NCI-H1930 (cell line): ENCODE measurements around the gene TMEM178B.
"Not testable (repeated sequence)": the region's sequence is repeated elsewhere in the genome, so short reads cannot be mapped to it uniquely, and the experiment has no call there.

Experiments
- DNase-seq, 2 experiments: peaks; one replicate each; lab custom pipeline; 2025; lab: John Stamatoyannopoulos, UW

Gene TMEM178B

GRCh38 chr7:141142058-141142457, 68.2 kb downstream of the TMEM178B start:
- DNase-seq: no peak

- DNase-seq: no peak
Observed at GRCh38 chr7:141144921-141145629, 71.2 kb downstream of the TMEM178B start.

- DNase-seq: no peak
Observed at GRCh38 chr7:141145630-141145982, 71.7 kb downstream of the TMEM178B start.

DNA sequence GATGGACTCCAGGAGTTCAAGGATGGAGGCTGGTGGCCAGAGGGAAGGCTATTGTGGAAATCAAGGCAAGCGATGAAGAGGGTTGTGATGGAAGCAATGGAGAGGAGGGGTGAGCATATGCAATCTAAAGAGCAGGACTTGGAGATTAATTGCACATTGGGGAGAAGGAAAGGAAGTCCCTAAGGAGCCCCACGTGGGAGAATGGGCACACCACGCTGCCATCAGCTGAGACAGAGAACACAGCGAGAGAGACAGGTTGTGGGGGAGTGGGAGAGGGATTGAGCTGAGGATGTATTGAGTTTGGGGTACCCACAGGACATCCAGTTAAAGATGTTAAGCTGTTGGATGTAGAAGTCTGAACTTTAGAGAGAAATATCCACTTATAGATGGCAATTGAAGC, 73.6 kb downstream of the TMEM178B start:
- no peak for DNase-seq

DNA sequence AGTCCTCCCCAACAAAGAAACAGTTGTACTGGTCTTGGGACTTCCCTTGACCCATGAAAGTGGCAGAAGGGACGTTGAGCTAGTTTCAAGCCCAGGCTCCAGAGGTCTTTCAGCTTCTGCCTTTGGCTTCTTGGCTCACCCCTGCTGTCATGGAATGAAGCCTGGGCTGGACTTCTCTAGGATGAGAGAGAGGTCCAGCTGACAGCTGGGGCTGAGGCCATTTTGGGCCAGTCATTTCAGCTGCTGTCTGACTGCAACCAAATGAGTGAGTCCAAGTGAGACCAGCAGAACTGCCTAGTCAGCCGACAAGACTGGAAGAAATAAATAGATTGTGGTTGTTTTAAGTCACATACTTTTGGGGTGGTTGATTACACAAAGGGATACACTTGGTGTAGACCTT, 76.6 kb downstream of the TMEM178B start:
- DNase-seq: no peak

- no peak for DNase-seq
Observed at GRCh38 chr7:141151746-141152145, 77.9 kb downstream of the TMEM178B start.

DNA sequence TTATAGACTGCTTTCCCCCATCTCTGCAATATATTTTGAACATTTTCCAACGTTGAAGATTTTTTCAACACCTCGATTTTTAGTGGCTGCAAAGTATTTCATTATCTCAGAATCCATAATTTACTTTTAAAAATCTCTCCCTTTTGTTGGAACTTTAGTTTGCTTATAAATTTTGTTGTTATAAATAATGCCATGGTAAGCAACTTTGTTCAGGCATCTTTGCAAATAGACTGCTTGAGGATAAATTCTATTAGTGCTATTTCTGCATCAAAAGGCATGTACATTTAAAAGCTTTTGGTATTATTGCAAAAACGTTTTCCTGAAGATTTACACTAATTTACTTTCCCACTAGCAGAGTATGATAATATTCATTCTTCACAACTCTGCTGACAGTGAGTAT, 79.4 kb downstream of the TMEM178B start:
- no peak for DNase-seq

DNA sequence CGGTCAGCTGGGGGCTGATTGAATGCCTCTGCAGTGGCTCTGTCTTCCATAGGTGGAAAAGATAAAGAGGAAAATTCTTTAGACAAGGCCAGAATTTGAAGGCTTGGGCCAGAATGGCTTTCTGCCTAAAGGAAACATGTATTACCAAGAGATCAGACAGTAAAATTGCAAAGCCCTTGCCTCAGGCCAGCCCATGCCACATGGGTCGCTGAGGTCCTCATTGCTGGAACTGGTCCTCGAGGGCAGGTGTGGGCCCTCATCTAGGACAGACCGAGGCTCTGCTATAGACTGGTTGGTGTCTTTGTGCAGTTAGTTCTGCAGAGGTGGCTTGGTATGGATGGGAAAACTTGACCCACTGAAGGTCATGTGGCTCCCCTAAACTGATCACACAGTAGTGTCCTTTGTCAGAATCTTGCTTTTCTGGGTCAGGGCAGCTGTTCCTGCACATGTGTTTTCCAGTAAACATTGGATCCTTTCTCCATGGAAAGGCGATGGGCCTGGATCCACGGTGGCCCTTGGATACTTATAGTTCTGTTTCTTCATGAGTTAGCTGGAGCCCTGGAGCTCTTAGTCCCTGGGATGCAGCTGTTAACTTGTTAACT, 80.4 kb downstream of the TMEM178B start:
- no peak for DNase-seq

GRCh38 chr7:141156407-141156806, 82.5 kb downstream of the TMEM178B start:
- no peak for DNase-seq

DNA sequence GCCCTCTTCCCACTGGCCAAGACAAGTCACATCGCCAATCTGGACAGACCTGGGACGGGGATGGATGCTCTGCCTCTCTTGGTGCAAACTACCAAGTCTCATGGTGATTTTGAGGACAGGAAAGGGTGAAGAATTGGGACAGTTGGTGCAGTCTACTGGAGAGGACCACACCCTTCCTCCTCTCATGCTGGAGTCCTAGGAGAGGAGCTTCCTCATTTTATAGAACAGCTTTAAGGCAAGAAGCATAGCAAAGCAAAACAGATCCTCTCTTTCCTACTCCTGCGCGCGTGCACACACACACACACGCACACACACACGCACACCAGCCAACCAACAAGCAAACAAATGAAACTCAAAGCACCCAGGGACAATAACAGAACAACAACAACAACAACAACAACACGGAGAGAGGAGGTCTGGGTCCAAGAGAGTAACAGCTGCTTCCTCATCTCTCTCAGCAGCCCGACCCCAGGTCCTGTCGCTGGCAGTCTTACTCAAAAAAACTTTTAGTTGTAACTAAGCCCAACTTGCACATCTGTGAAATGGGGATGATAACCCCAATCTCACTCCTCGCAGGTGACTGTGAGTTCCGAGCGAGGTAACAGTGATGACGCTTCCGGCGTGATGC, 83.4 kb downstream of the TMEM178B start:
- DNase-seq: no peak

- DNase-seq: no peak
Observed at GRCh38 chr7:141158561-141158960, 84.7 kb downstream of the TMEM178B start.

DNA sequence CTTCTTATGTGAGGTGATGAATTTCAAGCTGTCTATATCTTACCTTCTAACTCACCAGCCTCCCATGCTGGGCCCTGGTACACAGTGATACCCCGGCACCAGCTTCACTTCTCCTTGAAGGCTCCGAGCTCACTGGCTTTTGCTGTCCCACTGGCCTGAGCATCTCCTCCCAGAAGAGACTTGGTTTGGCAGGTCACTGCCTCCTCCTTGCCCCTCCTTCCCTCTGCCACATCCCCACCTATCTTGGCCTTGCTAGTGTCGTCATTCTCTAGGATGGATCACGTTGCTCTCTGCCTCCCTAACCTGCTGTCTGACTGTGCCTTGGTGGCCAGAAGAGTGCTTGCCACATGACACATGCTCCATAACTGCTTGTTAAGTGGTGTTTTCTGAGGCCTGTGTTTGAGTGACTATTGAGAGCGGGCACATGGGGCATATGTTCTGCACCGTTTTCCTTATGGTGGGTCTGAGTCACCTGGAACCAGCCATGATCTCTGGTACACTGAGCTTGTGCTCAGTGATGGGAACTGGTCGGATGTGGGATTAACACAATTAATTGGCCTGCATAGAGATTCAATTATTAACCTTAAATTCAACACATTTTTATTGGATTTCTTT, 86.5 kb downstream of the TMEM178B start:
- no peak for DNase-seq

DNA sequence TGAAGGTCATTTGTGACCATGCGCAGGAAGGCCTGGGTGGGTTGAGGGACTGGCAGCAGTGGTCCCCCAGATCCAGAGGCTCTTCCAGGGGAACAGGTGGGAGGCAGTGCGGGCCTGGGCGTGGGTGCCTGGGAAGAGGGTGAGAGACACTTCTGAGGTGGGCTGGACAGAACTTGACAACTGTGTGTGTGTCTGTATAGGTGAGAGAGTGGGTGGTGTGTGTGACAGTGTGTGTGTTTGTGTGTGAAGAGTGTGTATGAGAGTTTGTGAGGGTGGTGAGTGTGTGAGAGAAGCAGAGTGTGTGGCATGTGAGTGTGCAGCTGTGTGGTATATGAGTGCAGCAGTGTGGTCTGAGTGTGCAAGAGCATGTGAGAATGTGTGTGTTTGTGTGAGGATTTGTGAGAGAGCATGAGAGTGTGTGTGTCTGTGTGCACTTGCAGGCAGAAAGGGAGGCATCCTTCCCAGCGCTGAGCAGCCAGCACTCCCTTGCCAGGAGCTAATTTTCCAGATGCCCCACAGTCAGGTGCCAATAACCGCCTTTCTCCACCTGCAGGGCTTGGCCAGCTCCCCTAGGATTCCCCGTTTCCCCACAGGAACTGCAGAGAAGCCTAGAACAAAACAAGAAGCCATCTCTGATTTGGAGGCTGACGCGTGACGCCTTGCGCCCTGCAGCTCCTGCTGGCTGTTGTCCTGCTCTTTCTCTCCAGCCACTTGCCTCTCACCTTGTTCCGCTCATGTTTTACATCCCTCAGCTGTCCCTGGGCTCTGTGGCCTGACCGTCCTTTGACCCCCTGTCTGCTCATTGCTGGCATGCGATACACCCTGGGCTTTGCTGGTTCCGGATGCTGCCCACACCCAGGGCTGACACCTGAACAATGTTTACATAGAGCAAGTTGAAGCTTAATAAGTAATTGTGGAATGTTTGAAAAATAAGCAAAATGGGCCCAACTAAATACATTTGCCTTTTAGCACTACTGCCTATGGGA, 88.0 kb downstream of the TMEM178B start:
- no peak for DNase-seq

GRCh38 chr7:141165521-141165920, 91.7 kb downstream of the TMEM178B start:
- no peak for DNase-seq

GRCh38 chr7:141166926-141167325, 93.1 kb downstream of the TMEM178B start:
- no peak for DNase-seq

DNA sequence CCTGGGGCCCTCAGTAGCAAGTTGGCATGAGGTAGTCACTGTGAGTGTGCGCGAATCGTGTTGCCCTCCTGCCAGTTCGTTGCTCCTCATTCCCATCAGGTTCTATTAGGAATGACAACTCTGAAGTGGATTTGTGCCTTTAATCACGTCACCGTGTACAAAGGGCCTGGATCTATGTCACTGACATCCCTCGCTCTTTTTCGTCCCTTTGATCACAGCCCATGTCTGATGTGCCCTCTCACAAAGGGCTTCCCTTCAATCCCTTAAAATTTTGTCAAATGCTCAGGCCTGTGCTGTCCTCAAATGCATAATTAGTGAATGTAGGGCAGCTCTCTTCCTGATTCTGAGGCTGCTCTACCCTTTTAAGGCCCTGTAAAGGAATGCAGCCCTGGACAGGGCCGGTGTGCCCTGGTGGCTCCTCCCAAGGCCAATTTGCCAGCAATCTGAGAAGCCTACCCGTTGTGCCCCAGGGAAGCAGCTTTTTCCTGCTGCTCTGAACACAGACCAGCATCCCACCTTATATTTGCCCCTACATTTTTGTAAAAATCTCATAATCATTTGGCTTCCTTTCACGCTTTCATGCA, 93.6 kb downstream of the TMEM178B start:
- no peak for DNase-seq

GRCh38 chr7:141169157-141169556, 95.3 kb downstream of the TMEM178B start:
- not testable (repeated sequence) for DNase-seq

DNA sequence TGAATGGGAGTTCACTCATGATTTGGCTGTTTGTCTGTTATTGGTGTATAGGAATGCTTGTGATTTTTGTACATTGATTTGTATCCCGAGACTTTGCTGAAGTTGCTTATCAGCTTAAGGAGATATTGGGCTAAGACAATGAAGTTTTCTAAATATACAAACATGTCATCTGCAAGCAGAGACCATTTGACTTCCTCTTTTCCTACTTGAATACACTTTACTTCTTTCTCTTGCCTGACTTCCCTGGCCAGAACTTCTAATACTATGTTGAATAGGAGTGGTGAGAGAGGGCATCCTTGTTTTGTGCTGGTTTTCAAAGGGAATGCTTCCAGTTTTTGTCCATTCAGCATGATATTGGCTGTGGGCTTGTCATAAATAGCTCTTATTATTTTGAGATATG, 101.9 kb downstream of the TMEM178B start:
- not testable (repeated sequence) for DNase-seq

DNA sequence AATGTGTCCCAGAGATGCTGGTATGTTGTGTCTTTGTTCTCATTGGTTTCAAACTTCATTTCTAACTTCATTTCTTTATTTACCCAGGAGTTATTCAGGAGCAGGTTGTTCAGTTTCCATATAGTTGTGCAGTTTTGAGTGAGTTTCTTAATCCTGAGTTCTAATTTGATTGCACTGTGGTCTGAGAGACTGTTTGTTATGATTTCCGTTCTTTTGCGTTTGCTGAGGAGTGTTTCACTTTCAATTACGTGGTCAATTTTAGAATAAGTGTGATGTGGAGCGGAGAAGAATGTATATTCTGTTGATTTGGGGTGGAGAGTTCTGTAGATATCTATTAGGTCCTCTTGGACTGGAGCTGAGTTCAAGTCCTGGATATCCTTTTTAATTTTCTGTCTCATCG, 103.3 kb downstream of the TMEM178B start:
- DNase-seq: not testable (repeated sequence)

DNA sequence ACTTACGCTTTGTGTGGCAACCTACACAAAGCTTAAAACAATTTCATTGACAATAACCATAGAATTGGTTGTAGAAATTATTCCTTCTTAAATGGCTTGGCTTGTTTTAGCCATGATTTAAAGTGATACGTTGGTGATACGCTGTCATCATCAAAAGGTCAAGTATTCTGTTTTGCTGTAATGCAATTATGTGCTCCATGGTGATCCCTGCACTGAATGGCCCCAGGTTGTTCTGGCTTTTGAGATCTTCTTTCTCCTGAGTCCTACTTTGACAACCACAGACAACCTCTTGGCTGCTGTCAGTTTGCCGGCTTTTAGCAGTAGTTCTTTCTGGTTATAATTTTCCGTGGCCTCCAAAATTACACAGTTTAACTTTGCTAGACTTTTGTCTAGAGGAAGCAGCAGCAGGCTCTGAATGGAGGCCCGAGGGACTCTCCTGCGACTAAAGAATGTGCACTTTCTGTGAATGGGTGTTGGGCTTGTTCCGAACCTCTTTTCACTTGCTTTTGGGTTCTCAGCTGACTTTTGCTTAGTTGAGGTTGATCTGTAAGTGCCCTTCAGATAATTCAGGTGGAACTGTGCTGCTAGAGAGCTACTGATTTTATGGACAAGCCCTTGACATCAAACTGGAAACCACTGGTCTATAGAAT, 104.7 kb downstream of the TMEM178B start:
- no peak for DNase-seq

DNA sequence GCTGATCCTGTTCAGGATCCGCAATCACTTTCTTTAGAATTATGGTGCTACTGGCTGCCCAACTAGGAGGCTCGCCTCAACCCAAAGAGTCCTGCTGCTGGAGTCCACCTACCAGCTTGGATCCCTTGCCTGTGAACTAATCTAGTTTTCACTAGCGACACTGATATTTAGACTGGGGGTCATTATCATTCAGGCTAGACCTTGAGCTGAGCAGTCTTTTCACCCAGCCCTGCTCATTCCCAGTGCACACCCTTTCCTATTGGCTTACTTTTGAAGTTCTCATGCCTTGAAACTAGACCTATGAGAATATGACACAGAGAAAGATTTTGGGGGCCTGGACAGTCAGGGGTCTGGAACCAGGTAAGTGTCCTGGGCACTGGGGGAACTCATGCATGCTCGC, 107.9 kb downstream of the TMEM178B start:
- no peak for DNase-seq
